ELF-1 (cell line): ENCODE measurements around the gene CTRL.
"Not testable (repeated sequence)": the region's sequence is repeated elsewhere in the genome, so short reads cannot be mapped to it uniquely, and the experiment has no call there.

ENCODE experiments used
- DNase-seq: peaks from one replicate; pipeline ENCODE4 v3.0.0-alpha.2; 2016; ENCODE audit warnings: low read depth, low spot score

Gene CTRL

GRCh38 chr16:67941469-67942199, 10.0 kb upstream of the CTRL start:
- DNase-seq, result no peak

GRCh38 chr16:67940446-67941089, 8.9 kb upstream of the CTRL start:
- DNase-seq, result no peak

DNA sequence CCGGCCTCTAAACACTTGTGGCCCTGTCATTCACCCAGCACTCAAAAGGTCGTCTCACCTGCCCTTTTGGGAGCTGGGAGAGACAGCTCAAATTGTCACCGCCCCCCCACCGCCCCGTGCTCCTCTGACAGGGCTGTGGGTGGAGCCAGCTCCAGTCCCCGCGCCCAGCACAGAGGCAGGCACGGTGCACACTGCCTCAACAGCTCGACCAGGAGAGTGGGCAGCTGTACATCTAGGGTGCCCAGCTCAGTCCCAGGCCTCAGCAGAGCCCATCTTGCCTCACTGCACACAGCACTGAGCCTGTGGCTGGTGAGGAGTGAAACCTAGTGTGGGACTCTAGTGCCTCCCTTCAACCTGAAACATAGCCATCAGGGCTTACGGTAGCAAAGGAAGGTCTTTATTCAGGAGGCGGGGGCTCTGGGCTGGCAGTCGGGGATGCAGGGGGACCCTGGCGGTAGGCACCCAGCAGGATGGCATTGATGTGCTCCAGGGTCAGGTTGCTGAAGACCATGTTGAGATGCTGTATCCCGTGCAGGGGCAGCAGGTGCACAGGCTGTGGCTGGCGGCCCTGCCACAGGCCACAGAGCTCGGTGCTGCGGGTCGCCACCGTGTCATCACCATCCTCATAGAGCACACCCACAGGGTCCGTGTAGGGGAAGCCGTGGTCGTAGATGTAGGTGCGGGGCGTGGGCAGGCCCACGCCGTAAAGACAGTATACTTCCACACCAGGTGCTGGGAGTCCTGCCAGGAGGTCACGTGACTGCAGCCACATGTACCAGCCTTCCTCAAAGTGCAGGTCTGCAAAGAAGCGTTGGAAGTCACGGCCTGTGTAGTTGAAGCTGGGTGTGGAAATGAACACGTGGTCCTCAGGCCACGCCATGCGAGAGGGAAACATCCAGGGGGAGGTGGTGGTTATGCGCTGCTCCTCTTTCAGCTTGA, 8.1 kb upstream of the CTRL start:
- DNase-seq, result no peak

DNA sequence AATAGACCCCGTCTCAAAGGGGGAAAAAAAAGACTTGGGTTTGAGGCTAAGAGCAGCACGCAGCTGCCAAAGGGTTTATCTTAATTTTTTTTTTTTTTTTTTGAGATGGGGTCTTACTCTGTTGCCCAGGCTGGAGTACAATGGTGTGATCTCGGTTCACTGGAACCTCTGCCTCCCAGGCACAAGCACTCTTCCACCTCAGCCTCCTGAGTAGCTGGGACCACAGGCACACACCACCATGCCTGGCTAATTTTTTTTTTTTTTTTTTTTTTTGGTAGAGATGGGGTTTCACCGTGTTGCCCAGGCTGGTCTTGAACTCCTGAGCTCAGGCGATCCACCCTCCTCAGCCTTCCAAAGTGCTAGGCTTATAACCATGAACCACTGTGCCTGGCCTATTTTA, 6.1 kb upstream of the CTRL start:
- not testable (repeated sequence) for DNase-seq

GRCh38 chr16:67936880-67937605, 5.4 kb upstream of the CTRL start:
- no peak for DNase-seq

GRCh38 chr16:67936124-67936879, 4.6 kb upstream of the CTRL start, which contains the start of gene PSMB10:
Gene PSMB10, minus strand, starts transcription at chr16:67936850. Its CDS starts 101 bp downstream, at chr16:67936749.
- peak; percentile 55 for DNase-seq

DNA sequence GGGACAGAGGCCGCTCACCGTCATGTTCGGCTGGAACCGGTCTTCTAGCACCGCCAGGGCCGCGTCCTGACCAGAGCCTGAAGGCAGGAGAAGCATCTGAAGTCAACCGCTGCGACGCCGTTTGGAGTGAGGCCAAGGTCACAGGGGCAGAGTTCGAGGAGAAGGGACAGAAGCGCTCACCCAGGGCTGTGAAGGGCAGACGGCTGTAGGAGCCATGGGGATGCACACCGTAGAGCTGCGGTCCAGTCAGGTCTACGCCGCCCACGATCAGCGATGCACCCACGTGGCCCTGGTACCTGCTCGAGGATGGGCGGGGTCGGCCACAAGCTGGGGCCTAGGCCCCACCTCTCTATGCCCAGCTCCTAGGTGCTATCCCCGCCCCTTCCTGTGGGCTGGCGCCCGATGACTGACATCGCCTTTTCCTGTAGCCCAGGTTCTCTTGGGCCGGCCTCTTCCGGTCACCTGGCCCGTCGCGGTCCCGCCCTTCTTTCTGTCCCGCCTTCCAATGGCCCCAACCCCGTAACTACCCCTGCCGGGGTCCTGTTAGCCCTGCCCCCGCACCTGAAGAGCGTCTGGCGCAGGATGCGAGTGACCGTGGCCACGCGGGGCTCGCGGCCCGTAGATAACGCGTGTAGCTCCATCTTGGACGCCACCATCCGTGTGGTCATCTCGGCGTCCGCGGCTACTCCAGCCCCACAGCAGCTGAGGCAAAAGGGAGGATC, 3.9 kb upstream of the CTRL start:
- DNase-seq, result peak; percentile 99

DNA sequence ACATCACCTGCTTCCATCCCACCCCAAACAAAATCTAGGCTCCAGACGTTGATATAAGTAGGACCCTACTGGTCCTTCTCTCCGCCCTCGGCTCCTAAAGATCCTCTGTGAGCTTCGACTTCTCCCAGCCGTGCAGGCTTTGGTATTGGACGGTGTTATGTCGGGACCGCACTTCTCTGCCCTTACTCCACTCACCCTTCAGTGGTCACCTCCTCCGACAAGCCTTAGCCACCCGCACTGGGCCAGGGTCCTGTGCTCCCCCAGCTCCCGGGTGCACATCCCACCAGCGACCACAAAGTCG, 3.4 kb upstream of the CTRL start:
- DNase-seq, result no peak

DNA sequence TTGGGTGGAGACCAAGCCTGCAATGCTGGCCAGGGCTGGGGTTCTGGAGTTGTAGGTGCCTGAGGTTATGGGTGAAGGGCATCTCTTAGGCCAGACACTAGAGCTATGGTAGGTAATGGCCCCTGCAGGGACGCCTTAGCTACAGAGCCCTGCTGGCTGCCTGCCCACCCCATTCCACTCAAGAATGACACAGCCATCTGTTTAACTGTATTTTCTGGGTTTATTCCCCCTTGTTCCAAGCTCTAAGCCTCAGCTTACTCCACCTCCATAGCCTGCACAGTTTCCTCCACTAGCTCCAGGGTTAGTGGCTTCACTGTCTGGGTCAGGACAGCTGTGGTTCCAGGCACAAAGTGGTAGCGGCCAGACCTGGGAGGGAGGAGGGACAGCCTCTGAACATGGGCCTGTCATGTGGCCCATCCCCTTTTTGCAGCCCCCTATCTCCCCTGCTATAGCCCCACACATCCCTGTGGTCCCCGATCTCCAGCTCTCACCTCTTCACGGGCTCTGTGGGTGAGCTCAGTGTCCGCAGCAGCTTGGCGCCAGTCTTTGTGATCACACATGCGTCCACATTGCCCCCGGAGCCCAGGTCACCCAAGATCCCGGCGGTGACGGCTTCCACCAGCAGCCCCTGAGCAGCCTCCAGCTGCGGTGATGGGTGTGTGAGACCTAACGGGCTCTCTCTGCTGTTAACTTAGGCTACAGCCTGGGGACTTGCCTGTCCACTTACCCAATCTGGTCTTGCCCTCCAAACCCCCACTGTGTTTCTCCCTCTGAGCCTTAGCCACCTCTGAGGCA, 2.8 kb upstream of the CTRL start:
- DNase-seq, result no peak

- no peak for DNase-seq
These were observed 2.1 kb upstream of the CTRL start for GRCh38 chr16:67933805-67934204.

DNA sequence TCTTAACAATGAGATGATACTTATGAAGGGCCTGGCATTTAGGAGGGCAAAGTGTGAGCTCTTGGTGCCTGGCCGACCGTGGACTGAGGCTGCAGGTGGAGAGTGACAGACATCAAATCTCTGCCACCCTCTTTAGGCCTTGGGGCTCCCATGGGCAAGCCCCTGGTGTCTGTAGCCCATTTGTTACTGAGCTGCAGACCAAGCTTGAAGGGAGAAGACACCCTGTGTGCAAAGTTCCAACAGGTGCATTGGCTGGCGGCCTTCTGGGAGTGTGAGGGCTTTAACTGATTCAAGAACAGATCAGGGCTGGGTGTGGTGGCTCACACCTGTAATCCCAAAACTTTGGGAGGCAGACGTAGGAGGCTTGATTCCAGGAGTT, 789 bp upstream of the CTRL start:
- no peak for DNase-seq

DNA sequence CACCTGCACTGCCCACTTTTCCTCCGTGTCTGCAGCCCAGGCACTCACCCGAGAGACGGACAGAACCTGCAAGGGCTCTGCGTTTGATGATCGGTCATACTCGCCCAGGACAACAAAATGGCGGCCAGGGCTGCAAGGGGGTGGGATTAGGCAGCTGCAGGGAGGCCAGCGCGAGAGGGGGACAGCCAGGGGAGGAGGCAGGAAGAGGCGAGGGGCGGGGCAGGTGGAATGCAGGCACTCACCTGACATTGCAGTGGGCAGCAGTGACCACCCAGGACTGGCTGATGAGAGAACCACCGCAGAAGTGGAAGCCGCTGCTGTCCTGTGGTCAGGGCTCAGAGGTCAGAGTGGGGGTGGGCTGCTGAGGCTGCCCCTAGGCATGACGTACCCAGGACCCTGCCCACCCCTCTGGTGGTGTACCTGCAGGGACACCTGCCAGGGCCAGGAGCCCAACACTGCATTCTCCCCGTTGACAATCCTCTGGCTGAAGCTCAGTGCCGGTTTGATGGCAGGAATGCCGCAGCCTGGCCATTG, 917 bp downstream of the CTRL start:
- DNase-seq, result no peak

DNA sequence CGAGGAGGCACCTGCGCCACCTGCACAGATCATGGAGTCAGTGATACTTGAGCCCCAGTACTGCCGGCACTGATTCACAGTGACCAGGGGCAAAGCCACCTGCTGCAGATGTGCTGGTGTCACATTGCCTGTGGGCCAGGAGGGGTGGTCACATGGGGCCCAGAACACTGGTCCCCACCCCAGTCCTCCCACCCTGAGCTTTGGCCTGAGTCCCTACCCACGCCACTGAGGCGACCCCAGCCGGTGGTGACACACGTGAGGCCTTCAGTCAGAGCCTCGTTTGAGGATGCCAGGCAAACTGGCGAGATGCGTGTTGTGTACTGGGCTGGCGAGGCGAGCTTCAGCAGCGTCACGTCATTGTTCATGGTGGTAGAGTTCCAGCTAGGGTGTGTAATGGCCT, 1.5 kb downstream of the CTRL start:
- DNase-seq, result no peak

GRCh38 chr16:67928561-67929364, 2.9 kb downstream of the CTRL start:
- DNase-seq, result peak; percentile 81

DNA sequence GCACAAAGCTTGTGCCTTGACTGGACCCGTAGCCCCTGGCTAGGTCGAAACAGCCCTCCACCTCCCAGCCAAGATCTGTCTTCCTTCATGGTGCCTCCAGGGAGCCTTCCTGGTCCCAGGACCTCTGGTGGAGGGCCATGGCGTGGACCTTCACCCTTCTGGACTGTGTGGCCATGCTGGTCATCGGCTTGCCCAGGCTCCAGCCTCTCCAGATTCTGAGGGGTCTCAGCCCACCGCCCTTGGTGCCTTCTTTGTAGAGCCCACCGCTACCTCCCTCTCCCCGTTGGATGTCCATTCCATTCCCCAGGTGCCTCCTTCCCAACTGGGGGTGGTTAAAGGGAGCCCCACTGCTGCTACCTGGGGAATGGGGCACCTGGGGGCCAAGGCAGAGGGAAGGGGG, 3.5 kb downstream of the CTRL start:
- no peak for DNase-seq

GRCh38 chr16:67927131-67927941, 4.3 kb downstream of the CTRL start:
- DNase-seq, result no peak

GRCh38 chr16:67926181-67926750, 5.4 kb downstream of the CTRL start:
- DNase-seq, result peak; percentile 53
